ENCODE results near the gene ATOH8. TPM values are rescaled to one million over a fixed set of nuclear protein-coding genes. Genes with fewer than 3 reads are reported as not detected.

Gene ATOH8
- total and polyA plus RNA-seq, 2 donors (not counting 3 experiments of a cell fraction or from before 2014, with no cell fraction given): 10.3 to 12.8 TPM

GRCh38 chr2:85796046-85796340 lies 42.2 kb downstream of the ATOH8 start:
- dilution Hi-C loops (cut with MboI; ENCODE audit: extremely low pct_ligation_motif_present, low sequenced_read_pairs) (no loop called here), intact Hi-C loops (cut with micrococcal nuclease) (no loop called here)
- Histone ChIP-seq H3K4me1 (ENCODE audit: control insufficient read depth, extremely low read depth, insufficient read depth, low read length) (peaks cover 25% of the 10 kb centered on the region), H3K9me3 (replicated peaks; ENCODE audit: control insufficient read depth, insufficient read depth, low read length) (no peaks in the 10 kb centered on the region), H4K20me1 (replicated peaks; ENCODE audit: control insufficient read depth, extremely low read depth, insufficient read depth, low read length) (no peaks in the 10 kb centered on the region), H3K79me2 (ENCODE audit: control insufficient read depth, insufficient read depth, low read length) (no peaks in the 10 kb centered on the region), H3K4me3 (replicated peaks in 1 of 3; ENCODE audit: insufficient read depth in 1 of 3, low read depth in 1 of 3, low read length in 3 of 3) (no peak overlapping the region), H3K9ac (replicated peaks; ENCODE audit: extremely low read depth, insufficient read depth, low read length) (no peak overlapping the region), H3K4me2 (ENCODE audit: insufficient read depth, low read length) (no peak overlapping the region), H2AFZ (ENCODE audit: low read depth, low read length) (no peak overlapping the region), H3K36me3 (ENCODE audit: control insufficient read depth in 2 of 2, extremely low read depth in 1 of 2, insufficient read depth in 2 of 2, low read length in 2 of 2) (no peaks in the 10 kb centered on the region), H3K9me1 (replicated peaks; ENCODE audit: control insufficient read depth, extremely low read depth, insufficient read depth, low read length) (no peaks in the 10 kb centered on the region), H3K27me3 (ENCODE audit: control insufficient read depth in 2 of 2, insufficient read depth in 2 of 2, low read length in 2 of 2) (no peaks in the 10 kb centered on the region), H3K27ac (ENCODE audit: insufficient read depth, low read depth, low read length) (no peak overlapping the region)
- no TSS peak for BruUV-seq (replicated peaks)
- no peak for TF ChIP-seq POLR2A (IDR thresholded peaks at IDR 0.05; ENCODE audit: low read depth, low read length)
- no peak for TF ChIP-seq EZH2 (IDR thresholded peaks at IDR 0.05; ENCODE audit: borderline replicate concordance, low read depth, low read length, severe bottlenecking)
- TF ChIP-seq FOS (IDR thresholded peaks at IDR 0.05; ENCODE audit: borderline replicate concordance, insufficient read depth, low read length): no peak
- TF ChIP-seq MAX (IDR thresholded peaks at IDR 0.05; ENCODE audit: insufficient read depth, insufficient read length): no peak
- TF ChIP-seq CTCF (IDR thresholded peaks at IDR 0.05; ENCODE audit: extremely low read depth in 1 of 2, insufficient read depth in 1 of 2, low read depth in 1 of 2, low read length in 2 of 2): no peak
- TF ChIP-seq JUN (IDR thresholded peaks at IDR 0.05; ENCODE audit: borderline replicate concordance, insufficient read depth, insufficient read length, low read depth): no peak
- no peak for TF ChIP-seq POLR2AphosphoS5 (IDR thresholded peaks at IDR 0.05; ENCODE audit: insufficient read depth, low read depth, low read length)
- no peak for TF ChIP-seq GATA2 (IDR thresholded peaks at IDR 0.05; ENCODE audit: insufficient read depth, insufficient read length, low read depth, low read length)
- TF ChIP-seq MYC (IDR thresholded peaks at IDR 0.05; ENCODE audit: low read depth, low read length): no peak
- ChIA-PET CTCF (interaction anchor here (2.1 to 2.3 kb wide), 3 partner anchors 43 to 67 kb away, joined by 8 to 11 read pairs (median 10); partner anchors contain the start of gene ATOH8), POLR2A (no interaction called here)
- FAIRE-seq: no peak
- DNase-seq (ENCODE audit: low read depth, low spot score): no peak

All from endothelial cell of umbilical vein (primary cell).